Upper lobe of left lung (tissue), 4 donors: Measurements from ENCODE around the gene IFIT3.
A peak's percentile ranks its signal among the peaks of the same experiment; 100 is the strongest.

Experiments used
- POLR2A ChIP-seq, 4 donors: fragments of 450-650 bp; IDR thresholded peaks; one replicate each; pipeline ENCODE4 v1.5.1; 2016 to 2017; ENCODE audit warnings: antibody characterized with exemption in 4 of 4, mild to moderate bottlenecking in 2 of 4
- POLR2AphosphoS5 ChIP-seq, 2 donors: sonication (generic); formaldehyde crosslinking; IDR thresholded peaks; one replicate each; pipeline ENCODE4 v1.5.1; 2017; ENCODE audit warnings: antibody characterized with exemption in 2 of 2
- TF ChIP-seq, protein P1 (sequence below), 6 experiments: fragments of 450-650 bp in 4 of 6; fragments of 200-600 bp in 2 of 6; sonication (generic) in 2 of 6; IDR thresholded peaks; one replicate each; pipeline ENCODE4 v1.5.1; 2016 to 2019; ENCODE audit warnings: antibody characterized with exemption in 6 of 6

DNA sequence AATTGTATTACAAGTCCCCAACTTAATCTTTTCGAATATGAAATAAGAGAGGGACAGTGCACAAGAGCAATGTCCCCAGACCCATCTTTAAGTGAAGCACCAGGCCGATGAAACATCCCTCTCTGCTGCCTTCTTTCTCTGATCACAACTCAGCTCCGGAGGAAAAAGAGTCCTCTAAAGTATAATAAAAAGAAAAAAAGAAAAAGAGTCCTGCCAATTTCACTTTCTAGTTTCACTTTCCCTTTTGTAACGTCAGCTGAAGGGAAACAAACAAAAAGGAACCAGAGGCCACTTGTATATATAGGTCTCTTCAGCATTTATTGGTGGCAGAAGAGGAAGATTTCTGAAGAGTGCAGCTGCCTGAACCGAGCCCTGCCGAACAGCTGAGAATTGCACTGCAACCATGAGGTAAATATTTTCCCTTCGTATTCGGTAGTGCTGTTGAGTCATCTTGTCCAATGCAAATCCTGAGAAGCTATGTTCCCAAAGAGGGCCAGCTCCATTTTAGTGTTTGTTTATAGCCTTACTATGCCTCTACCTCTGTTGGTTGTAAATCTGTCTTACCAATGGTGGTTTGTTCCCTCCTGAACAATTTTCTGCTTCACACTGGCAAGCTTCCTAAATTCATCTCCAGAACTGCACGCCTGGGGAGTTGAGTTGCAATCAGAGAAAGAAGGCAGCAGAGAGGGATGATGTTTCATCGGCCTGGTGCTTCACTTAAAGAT is 25.9 kb upstream of the IFIT3 start, which contains the start of gene IFIT2:
- TF ChIP-seq POLR2A (IDR thresholded peaks at IDR 0.05) (peak in 1 of 4 donors; percentile 79), POLR2AphosphoS5 (IDR thresholded peaks at IDR 0.05) (peak; percentile 68 to 75)
- TF ChIP-seq, protein P1, sequence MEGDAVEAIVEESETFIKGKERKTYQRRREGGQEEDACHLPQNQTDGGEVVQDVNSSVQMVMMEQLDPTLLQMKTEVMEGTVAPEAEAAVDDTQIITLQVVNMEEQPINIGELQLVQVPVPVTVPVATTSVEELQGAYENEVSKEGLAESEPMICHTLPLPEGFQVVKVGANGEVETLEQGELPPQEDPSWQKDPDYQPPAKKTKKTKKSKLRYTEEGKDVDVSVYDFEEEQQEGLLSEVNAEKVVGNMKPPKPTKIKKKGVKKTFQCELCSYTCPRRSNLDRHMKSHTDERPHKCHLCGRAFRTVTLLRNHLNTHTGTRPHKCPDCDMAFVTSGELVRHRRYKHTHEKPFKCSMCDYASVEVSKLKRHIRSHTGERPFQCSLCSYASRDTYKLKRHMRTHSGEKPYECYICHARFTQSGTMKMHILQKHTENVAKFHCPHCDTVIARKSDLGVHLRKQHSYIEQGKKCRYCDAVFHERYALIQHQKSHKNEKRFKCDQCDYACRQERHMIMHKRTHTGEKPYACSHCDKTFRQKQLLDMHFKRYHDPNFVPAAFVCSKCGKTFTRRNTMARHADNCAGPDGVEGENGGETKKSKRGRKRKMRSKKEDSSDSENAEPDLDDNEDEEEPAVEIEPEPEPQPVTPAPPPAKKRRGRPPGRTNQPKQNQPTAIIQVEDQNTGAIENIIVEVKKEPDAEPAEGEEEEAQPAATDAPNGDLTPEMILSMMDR (IDR thresholded peaks at IDR 0.05) = no peak
